SK-N-SH (cell line): ENCODE measurements around the gene COL12A1. TPM values are rescaled to one million over a fixed set of nuclear protein-coding genes. Genes with fewer than 3 reads are reported as not detected.

Source experiments
- CTCF ChIA-PET: fragments of 300-600, 350-600 bp; formaldehyde crosslinking; extraction: SDS; loops from one replicate; lab custom pipeline; 2021; lab: Yijun Ruan, JAX
- POLR2A ChIA-PET: fragments of 350-600 bp; sonication (Branson Sonifier 250); formaldehyde crosslinking; extraction: SDS; loops from one replicate; lab custom pipeline; 2020; ENCODE audit warnings: antibody characterized with exemption, inconsistent platforms; lab: Yijun Ruan, JAX
- DNase-seq: peaks from one replicate; pipeline ENCODE4 v3.0.0; 2012
- H2AFZ ChIP-seq: fragments of 200-600 bp; sonication (generic); 2 replicates; pipeline ENCODE4 v1.8.1; 2016; ENCODE audit warnings: antibody characterized with exemption, mild to moderate bottlenecking, low read depth
- H3F3A ChIP-seq: fragments of 200-600 bp; sonication (generic); replicated peaks from 2 replicates; pipeline ENCODE3; 2016; ENCODE audit warnings: antibody characterized with exemption, mild to moderate bottlenecking; ENCODE audit not compliant: insufficient read depth
- H3K27ac ChIP-seq, 2 experiments: fragments of 200-500 bp in 1 of 2; fragments of 200-600 bp in 1 of 2; sonication (Bioruptor generic) in 1 of 2; sonication (generic), shearing (Covaris generic) in 1 of 2; 2 replicates each; pipeline versions ENCODE4 v1.5.1 to v1.6.1; 2014 to 2016; ENCODE audit warnings: low read depth in 2 of 2, inconsistent platforms in 1 of 2, low read length in 1 of 2, mild to moderate bottlenecking in 1 of 2, mixed read lengths in 1 of 2
- H3K27me3 ChIP-seq: fragments of 200-600 bp; sonication (generic), shearing (Covaris generic); 2 replicates; pipeline ENCODE4 v1.6.1; 2016; ENCODE audit warnings: mixed run types; ENCODE audit not compliant: insufficient read depth
- H3K36me3 ChIP-seq, 2 experiments: fragments of 200-500 bp in 1 of 2; fragments of 200-600 bp in 1 of 2; sonication (Bioruptor generic) in 1 of 2; sonication (generic) in 1 of 2; replicated peaks in 1 of 2; 2 replicates each; pipeline versions ENCODE3 to v1.5.1; 2014 to 2016; ENCODE audit warnings: low read length in 1 of 2, mild to moderate bottlenecking in 1 of 2; ENCODE audit not compliant: insufficient read depth in 2 of 2, control insufficient read depth in 1 of 2
- H3K4me1 ChIP-seq, 2 experiments: fragments of 200-500 bp in 1 of 2; fragments of 200-600 bp in 1 of 2; sonication (Bioruptor generic) in 1 of 2; sonication (generic), shearing (Covaris generic) in 1 of 2; 2 replicates each; pipeline versions ENCODE4 v1.5.1 to v1.6.1; 2014 to 2016; ENCODE audit warnings: low read depth in 1 of 2, low read length in 1 of 2, mixed run types in 1 of 2; ENCODE audit not compliant: insufficient read depth in 2 of 2, control insufficient read depth in 1 of 2
- H3K4me2 ChIP-seq: fragments of 200-600 bp; sonication (generic), shearing (Covaris generic); 2 replicates; pipeline ENCODE4 v1.6.1; 2017; ENCODE audit warnings: mixed run types
- H3K4me3 ChIP-seq, 2 experiments: fragments of 200-500 bp in 1 of 2; fragments of 200-600 bp in 1 of 2; sonication (Bioruptor generic) in 1 of 2; sonication (generic), shearing (Covaris generic) in 1 of 2; 2 replicates each; pipeline versions ENCODE4 v1.5.1 to v1.8.1; 2014 to 2016; ENCODE audit warnings: low read depth in 2 of 2, inconsistent platforms in 1 of 2, low read length in 1 of 2, mild to moderate bottlenecking in 1 of 2, mixed read lengths in 1 of 2, moderate library complexity in 1 of 2
- H3K79me2 ChIP-seq: fragments of 200-600 bp; sonication (generic); 2 replicates; pipeline ENCODE4 v1.8.1; 2017; ENCODE audit warnings: mild to moderate bottlenecking; ENCODE audit not compliant: insufficient read depth
- H3K9ac ChIP-seq: fragments of 200-600 bp; sonication (generic); 2 replicates; pipeline ENCODE4 v1.6.1; 2017; ENCODE audit warnings: mixed run types
- H3K9me2 ChIP-seq: fragments of 200-600 bp; sonication (generic); 2 replicates; pipeline ENCODE4 v1.6.1; 2017; ENCODE audit warnings: mixed run types
- H3K9me3 ChIP-seq: fragments of 200-600 bp; sonication (generic); 2 replicates; pipeline ENCODE4 v1.6.1; 2017; ENCODE audit warnings: mixed run types, mild to moderate bottlenecking, moderate library complexity
- H4K20me1 ChIP-seq: fragments of 200-600 bp; sonication (generic); 2 replicates; pipeline ENCODE4 v1.6.1; 2017; ENCODE audit warnings: mild to moderate bottlenecking, mixed run types; ENCODE audit not compliant: insufficient read depth
- ELF1 ChIP-seq: IDR thresholded peaks from 2 replicates; pipeline ENCODE4 v1.4.0; 2012
- GATA2 ChIP-seq: sonication (generic); formaldehyde crosslinking; IDR thresholded peaks from 2 replicates; pipeline ENCODE4 v1.5.0; 2020; ENCODE audit warnings: mild to moderate bottlenecking, missing genetic modification reagents
- RAD21 ChIP-seq: IDR thresholded peaks from 2 replicates; pipeline ENCODE4 v1.6.1; 2012; ENCODE audit warnings: mild to moderate bottlenecking, low read length
- SMC3 ChIP-seq: IDR thresholded peaks from 2 replicates; pipeline ENCODE4 v1.6.1; 2012; ENCODE audit warnings: low read depth, low read length, improper control_type of control experiment
- TEAD4 ChIP-seq: IDR thresholded peaks from 2 replicates; pipeline ENCODE4 v1.4.0; 2012; ENCODE audit warnings: mild to moderate bottlenecking, borderline replicate concordance; ENCODE audit not compliant: insufficient read depth
- YY1 ChIP-seq: IDR thresholded peaks from 2 replicates; pipeline ENCODE4 v1.4.0; 2012; ENCODE audit warnings: low read depth, mild to moderate bottlenecking
- WGBS: methylation state at CpG from one replicate; pipeline ENCODE4 v1.1.6; 2017; ENCODE audit warnings: low lambda C conversion rate; 5-methylcytosine and 5-hydroxymethylcytosine counted together
- polyA plus RNA-seq, 3 experiments: library from polyadenylated mRNA; depleted of rRNA; stranded (reverse); fragments of >200 nt; gene quantifications; 2 replicates each; pipeline ENCODE4 v1.2.3, GENCODE V29; 2012
- TF ChIP-seq, protein P1 (sequence below): fragments of 200-600 bp; sonication (generic); IDR thresholded peaks from 2 replicates; pipeline ENCODE4 v1.6.1; 2017; ENCODE audit warnings: antibody characterized with exemption, mild to moderate bottlenecking, moderate library complexity

Gene COL12A1
- polyA plus RNA-seq, 1 of the 3 experiments (the other 2 are of a cell fraction): 0.03 TPM

DNA sequence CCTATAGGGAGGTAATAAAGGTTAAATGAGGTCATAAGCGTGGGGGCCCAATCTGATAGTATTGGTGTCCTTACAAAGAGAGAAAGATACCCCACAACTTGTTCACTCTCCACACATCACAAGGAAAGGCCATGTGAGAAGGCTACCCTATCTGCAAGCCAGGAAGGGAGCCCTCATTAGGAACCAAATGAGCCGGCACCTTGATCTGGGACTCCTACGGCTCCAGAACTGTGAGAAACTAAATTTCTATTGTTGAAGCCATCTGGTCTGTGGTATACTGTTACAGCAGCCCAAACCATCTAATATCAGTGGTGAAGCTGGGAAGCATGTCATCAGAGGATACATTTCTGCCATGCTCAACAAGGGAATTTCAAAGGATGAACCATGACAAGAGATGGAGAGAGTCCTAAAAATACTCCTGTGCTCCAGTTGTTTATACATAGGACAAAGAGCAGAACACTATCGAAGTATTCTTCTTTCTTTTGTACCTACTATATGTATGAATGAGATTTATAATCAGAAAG lies 27.3 kb upstream of the COL12A1 start:
- POLR2A ChIA-PET: no interaction called here

DNA sequence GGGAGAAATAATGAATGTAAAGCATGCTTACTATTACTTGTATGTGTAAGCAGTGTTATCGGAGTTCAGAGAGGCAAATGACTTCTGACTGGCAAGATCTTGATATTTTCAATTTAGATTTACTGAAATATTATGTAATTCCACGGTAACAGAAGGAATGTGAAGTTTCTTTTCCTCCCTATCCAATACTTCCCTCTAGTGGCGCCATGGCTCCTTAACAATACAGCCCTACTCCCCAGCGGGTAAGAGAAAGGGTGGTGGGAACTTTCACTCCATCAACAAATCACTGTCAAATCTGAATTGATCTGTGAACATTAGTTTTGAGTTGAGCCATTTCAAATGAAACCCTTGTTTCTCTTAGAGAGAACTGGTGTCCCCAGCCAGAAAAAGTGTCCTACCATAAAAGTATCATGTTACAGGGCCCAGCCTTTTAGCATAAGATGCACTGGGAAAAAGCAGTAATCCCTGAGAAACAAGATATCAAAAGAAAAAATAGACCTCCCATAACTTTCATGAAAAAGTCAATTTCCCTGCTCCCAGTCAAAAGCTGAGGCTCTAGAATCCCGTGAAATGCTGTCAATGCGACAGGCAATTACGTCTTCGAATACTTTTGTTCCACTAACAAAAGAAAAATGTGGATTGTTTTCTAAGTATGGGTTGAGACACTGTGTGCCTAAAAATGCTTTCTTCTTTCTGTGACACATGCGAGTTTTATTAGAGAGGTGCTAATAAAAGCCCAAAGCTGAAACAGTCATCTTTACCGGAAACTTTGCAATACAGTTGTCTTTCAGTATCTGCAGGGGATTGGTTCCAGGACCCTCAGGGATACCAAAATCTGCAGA lies 24.9 kb upstream of the COL12A1 start:
- no peaks in the 10 kb centered on the region for H4K20me1 ChIP-seq
- H3K9me2 ChIP-seq: no peaks in the 10 kb centered on the region
- H3K27me3 ChIP-seq: no peaks in the 10 kb centered on the region
- H3K9me3 ChIP-seq: no peaks in the 10 kb centered on the region; the same call in 1 of the 2 replicates
- no peaks in the 10 kb centered on the region for H3K4me1 ChIP-seq
- TF ChIP-seq RAD21 (peak; percentile 63), SMC3 (peak; percentile 41), TEAD4 (no peak)
- TF ChIP-seq, protein P1, sequence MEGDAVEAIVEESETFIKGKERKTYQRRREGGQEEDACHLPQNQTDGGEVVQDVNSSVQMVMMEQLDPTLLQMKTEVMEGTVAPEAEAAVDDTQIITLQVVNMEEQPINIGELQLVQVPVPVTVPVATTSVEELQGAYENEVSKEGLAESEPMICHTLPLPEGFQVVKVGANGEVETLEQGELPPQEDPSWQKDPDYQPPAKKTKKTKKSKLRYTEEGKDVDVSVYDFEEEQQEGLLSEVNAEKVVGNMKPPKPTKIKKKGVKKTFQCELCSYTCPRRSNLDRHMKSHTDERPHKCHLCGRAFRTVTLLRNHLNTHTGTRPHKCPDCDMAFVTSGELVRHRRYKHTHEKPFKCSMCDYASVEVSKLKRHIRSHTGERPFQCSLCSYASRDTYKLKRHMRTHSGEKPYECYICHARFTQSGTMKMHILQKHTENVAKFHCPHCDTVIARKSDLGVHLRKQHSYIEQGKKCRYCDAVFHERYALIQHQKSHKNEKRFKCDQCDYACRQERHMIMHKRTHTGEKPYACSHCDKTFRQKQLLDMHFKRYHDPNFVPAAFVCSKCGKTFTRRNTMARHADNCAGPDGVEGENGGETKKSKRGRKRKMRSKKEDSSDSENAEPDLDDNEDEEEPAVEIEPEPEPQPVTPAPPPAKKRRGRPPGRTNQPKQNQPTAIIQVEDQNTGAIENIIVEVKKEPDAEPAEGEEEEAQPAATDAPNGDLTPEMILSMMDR: peak; percentile 68
- no peak overlapping the region; a peak in 1 of 4 replicates for H3K4me3 ChIP-seq
- ChIA-PET CTCF (interaction anchor here (1.2 to 1.5 kb wide), 2 partner anchors 22 to 1492 kb away, joined by 4 to 9 read pairs; no protein-coding TSS in a partner anchor), POLR2A (no interaction called here)
- peak; percentile 36 for DNase-seq
- no peaks in the 10 kb centered on the region for H3K36me3 ChIP-seq
- 69% methylated on average over 10 of the region's 10 CpGs for WGBS
- no peaks in the 10 kb centered on the region for H3K79me2 ChIP-seq
- no peaks in the 10 kb centered on the region for H3F3A ChIP-seq
- H3K27ac ChIP-seq: no peak overlapping the region
- H3K9ac ChIP-seq: no peak overlapping the region
- H3K4me2 ChIP-seq: no peak overlapping the region
- no peak overlapping the region for H2AFZ ChIP-seq

More for the DNA sequence above, 27.3 kb upstream of the COL12A1 start:
- H3K27ac ChIP-seq: no peak overlapping the region
- peaks cover 11 to 21% of the 10 kb centered on the region in 2 experiments for H3K36me3 ChIP-seq
- H4K20me1 ChIP-seq: no peaks in the 10 kb centered on the region
- no peak overlapping the region for H3K9ac ChIP-seq
- no peaks in the 10 kb centered on the region for H3K9me3 ChIP-seq
- H3F3A ChIP-seq: no peaks in the 10 kb centered on the region
- WGBS: 98% methylated on average over 4 of the region's 4 CpGs
- DNase-seq: no peak
- TF ChIP-seq SMC3: no peak
- no peak for TF ChIP-seq ELF1
- TF ChIP-seq TEAD4: no peak
- TF ChIP-seq GATA2 (CRISPR knock-in tag): no peak
- no peak for TF ChIP-seq YY1
- no peaks in the 10 kb centered on the region for H3K79me2 ChIP-seq
- H2AFZ ChIP-seq: no peak overlapping the region
- no peak overlapping the region for H3K4me3 ChIP-seq
- CTCF ChIA-PET: interaction anchor here (2.6 to 3.7 kb wide), 2 partner anchors 22 to 24 kb away, joined by 12 to 16 read pairs; no protein-coding TSS in a partner anchor
- no peaks in the 10 kb centered on the region for H3K4me1 ChIP-seq
- no peak overlapping the region for H3K4me2 ChIP-seq
- H3K27me3 ChIP-seq: no peaks in the 10 kb centered on the region
- H3K9me2 ChIP-seq: no peaks in the 10 kb centered on the region
